ENCODE data around the gene FAM216B. TPM values are rescaled to one million over a fixed set of nuclear protein-coding genes. Genes with fewer than 3 reads are reported as not detected.

The FAM216B gene
- total RNA-seq, 1 experiment from 2014 or later = not detected

- no peaks in the 10 kb centered on the region for H3K27me3 ChIP-seq (ENCODE audit: insufficient read depth, low read length)
- no peak overlapping the region for H3T11ph ChIP-seq (ENCODE audit: low read length)
- no peak overlapping the region for H4K8ac ChIP-seq (replicated peaks; ENCODE audit: insufficient read length, low read depth, low read length)
- no peak overlapping the region for H3K9ac ChIP-seq (ENCODE audit: extremely low read depth, insufficient read length, low read length)
- H3K18ac ChIP-seq (ENCODE audit: insufficient read length, low read depth, low read length) = no peak overlapping the region
- H4K5ac ChIP-seq (ENCODE audit: insufficient read length, low read depth, low read length) = no peak overlapping the region
- no peaks in the 10 kb centered on the region for H3K79me2 ChIP-seq (ENCODE audit: insufficient read depth, low read length)
- H3K9me3 ChIP-seq (ENCODE audit: control insufficient read depth, low read depth, low read length) = no peaks in the 10 kb centered on the region
- H3K4me3 Mint-ChIP-seq = no peak overlapping the region
- H3K79me1 ChIP-seq (ENCODE audit: insufficient read depth, low read depth, low read length, poor library complexity, severe bottlenecking) = no peaks in the 10 kb centered on the region
- H3K4me1 ChIP-seq (ENCODE audit: insufficient read depth, low read length) = no peaks in the 10 kb centered on the region; the same call in 1 of the 2 replicates
- no peak overlapping the region for H2BK5ac ChIP-seq (ENCODE audit: insufficient read length, low read length)
- no peak overlapping the region for H2AK5ac ChIP-seq (ENCODE audit: insufficient read length, low read length)
- TF ChIP-seq CTCF (conservative IDR thresholded peaks at IDR 0.05) = peak; percentile 50
- H2BK20ac ChIP-seq (ENCODE audit: low read depth, low read length, poor library complexity, severe bottlenecking) = no peak overlapping the region
- WGBS (ENCODE audit: extremely low coverage, insufficient read length, low lambda C conversion rate) = no CpG with 5 or more reads among the region's 10 CpGs
- H3K27ac Mint-ChIP-seq = no peak overlapping the region; a peak in 1 of 7 replicates
- H3K36me3 Mint-ChIP-seq (ENCODE audit: insufficient read depth in 1 of 3, low read depth in 3 of 3) = peaks cover 0 to 7% (median 4%) of the 10 kb centered on the region in 3 experiments; a peak in 2 of 7 replicates
- H3K4me2 ChIP-seq (ENCODE audit: insufficient read depth, insufficient read length, low read length) = no peak overlapping the region
- H3K4me1 Mint-ChIP-seq = peaks cover 3 to 4% of the 10 kb centered on the region in 2 experiments; a peak in 3 of 4 replicates
- no peak for DNase-seq
- H2BK15ac ChIP-seq (ENCODE audit: low read depth, low read length) = no peak overlapping the region
- H3K9me3 Mint-ChIP-seq = no peaks in the 10 kb centered on the region
- H2BK12ac ChIP-seq (ENCODE audit: insufficient read length, low read depth, low read length) = no peak overlapping the region
- no peaks in the 10 kb centered on the region for H4K20me1 ChIP-seq (ENCODE audit: control insufficient read depth, insufficient read depth, insufficient read length)
- no peaks in the 10 kb centered on the region for H3K23me2 ChIP-seq (ENCODE audit: insufficient read length, low read depth, low read length, poor library complexity, severe bottlenecking)
- H3K14ac ChIP-seq (ENCODE audit: insufficient read depth, low read length) = no peak overlapping the region
- H3K56ac ChIP-seq (ENCODE audit: insufficient read length, low read depth, low read length) = no peak overlapping the region
- no peak overlapping the region for H2BK120ac ChIP-seq (ENCODE audit: low read depth, low read length, poor library complexity, severe bottlenecking)
- H2AFZ ChIP-seq (ENCODE audit: low read length) = no peak overlapping the region
- H3K23ac ChIP-seq (ENCODE audit: insufficient read length, low read depth, low read length) = no peak overlapping the region
- no peaks in the 10 kb centered on the region for H3K27me3 Mint-ChIP-seq (ENCODE audit: low read depth)
- H3K4ac ChIP-seq (ENCODE audit: low read depth, low read length) = no peak overlapping the region
- H4K91ac ChIP-seq (ENCODE audit: insufficient read length, low read depth, low read length) = no peak overlapping the region
- no peak overlapping the region for H3K27ac ChIP-seq (ENCODE audit: insufficient read length, low read depth, low read length)
These were observed 55.7 kb downstream of the FAM216B start for GRCh38 chr13:42836930-42837690.

Other genes with a start within 250 kb of the FAM216B start
- gene TNFSF11, start 207.4 kb upstream of the FAM216B start, total RNA-seq (2021) = 3.4 and 3.5 TPM in 2 replicates
- 0.70 and 1.3 TPM in 2 replicates for gene EPSTI1, start 210.7 kb downstream of the FAM216B start, total RNA-seq (2021)
- gene DNAJC15, start 242.0 kb downstream of the FAM216B start, total RNA-seq (2021) = 12.2 and 13.4 TPM in 2 replicates

Measured in H9 (cell line).